SH-SY5Y (cell line): Measurements from ENCODE around the gene KLK12.

Experiments
- GATA2 ChIP-seq: IDR thresholded peaks from 2 replicates; pipeline ENCODE4 v1.6.1; 2011; ENCODE audit warnings: mild to moderate bottlenecking, low read depth, low read length
- GATA3 ChIP-seq: IDR thresholded peaks from 2 replicates; pipeline ENCODE4 v1.6.1; 2011; ENCODE audit warnings: low read depth, mild to moderate bottlenecking, low read length, moderate library complexity

GRCh38 chr19:50979758-50980157, 55.0 kb downstream of the KLK12 start:
- TF ChIP-seq GATA2 (no peak), GATA3 (no peak)
